ENCODE data around the gene SRSF4. TPM values are rescaled to one million over a fixed set of nuclear protein-coding genes. Genes with fewer than 3 reads are reported as not detected.
A peak's percentile ranks its signal among the peaks of the same experiment; 100 is the strongest.

SRSF4 gene
- total RNA-seq, 1 donor from 2014 or later, result 52.6 TPM

DNA sequence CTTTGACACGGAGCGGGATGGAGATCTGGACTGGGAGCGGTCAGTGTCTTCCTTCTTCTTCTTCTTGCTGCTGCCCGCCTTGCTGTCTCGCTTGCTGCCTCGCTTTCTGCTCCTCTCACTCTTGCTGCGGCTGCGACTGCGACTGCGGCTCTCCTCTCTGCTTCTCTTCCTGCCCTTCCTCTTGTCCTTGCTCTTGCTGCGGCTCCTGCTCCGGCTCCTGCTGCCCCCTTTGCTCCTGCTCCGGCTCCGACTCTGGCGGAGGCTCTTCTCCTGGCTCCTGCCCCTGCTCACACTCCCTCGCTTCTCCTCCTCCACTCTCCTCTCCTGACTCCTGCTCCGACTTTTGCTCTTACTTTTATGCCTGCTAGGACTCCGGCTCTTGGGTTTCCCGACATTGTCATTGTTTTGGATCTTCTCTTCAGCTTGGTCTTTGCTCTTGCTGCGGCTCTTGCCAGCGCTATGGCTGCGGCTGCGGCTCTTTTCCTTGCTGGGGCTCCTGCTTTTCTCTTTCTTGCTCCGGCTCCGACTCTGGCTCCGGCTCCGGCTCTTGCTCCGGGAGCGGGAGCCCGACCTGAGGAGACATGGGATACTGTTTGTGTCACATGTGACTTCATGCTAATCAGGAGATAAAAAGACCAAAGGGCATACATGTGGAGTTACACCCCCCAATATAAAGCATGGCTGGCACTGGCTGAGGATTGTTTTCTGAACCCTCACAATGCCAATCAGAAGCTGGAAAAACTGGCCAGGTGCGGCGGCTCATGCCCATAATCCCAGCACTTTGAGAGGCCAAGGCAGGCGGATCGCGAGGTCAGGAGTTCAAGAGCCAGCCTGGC lies 32.8 kb downstream of the SRSF4 start:
- H3K36me3 Mint-ChIP-seq (ENCODE audit: low read depth, unreplicated experiment), result peaks cover 29% of the 10 kb centered on the region
- H3K4me3 Mint-ChIP-seq (ENCODE audit: unreplicated experiment), result no peak overlapping the region
- no peak overlapping the region for H3K27ac ChIP-seq (ENCODE audit: low read depth, low read length)

DNA sequence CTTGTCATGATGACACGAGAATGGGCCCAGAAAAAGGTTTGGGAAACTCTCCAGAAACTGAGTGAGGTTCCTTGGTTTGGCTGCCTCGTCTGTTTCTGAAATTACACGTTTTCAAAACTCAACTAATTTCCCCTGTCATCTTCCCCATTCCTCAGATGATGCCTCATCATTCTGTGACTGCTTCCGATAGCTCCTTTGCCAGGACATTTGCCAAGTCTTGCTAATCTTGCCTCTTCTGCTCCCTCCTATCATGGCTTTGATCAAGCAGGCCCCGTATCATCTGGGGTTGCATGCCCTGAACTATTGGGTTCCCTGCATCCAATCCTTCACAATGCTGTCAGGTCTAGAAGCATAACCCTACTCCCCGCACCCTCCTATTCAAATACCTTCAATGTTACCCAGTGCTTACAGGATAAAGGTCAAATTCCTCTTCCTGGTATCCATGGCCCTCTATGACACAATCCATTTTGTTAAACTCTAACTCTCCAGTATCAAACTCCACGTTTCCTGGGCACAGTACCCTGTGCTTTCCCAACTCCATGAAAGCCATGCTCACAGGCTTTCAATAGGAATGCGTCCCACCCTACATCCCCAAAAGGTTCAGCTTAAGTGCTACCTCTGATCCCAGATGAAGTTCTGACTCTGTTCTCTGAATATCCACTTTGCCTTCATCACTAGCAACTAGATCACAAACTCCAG lies 35.8 kb downstream of the SRSF4 start:
- Histone ChIP-seq H3K27me3 (ENCODE audit: insufficient read depth, low read length) (no peaks in the 10 kb centered on the region), H3K9ac (ENCODE audit: low read length) (peak overlapping the region; percentile 69), H2AFZ (ENCODE audit: low read depth, low read length) (no peak overlapping the region), H3K4me1 (ENCODE audit: insufficient read depth, low read length) (peaks cover 26% of the 10 kb centered on the region), H3K4me2 (ENCODE audit: low read length) (peak overlapping the region; percentile 61), H3K9me3 (ENCODE audit: insufficient read depth, low read depth, low read length) (no peaks in the 10 kb centered on the region), H3K36me3 (ENCODE audit: insufficient read depth, low read length) (peaks cover 41% of the 10 kb centered on the region), H3K4me3 (ENCODE audit: insufficient read depth, low read depth, low read length) (no peak overlapping the region), H3K27ac (ENCODE audit: low read depth, low read length) (peak overlapping the region; percentile 96), H3K79me2 (ENCODE audit: insufficient read depth, low read length) (peaks cover 10% of the 10 kb centered on the region), H4K20me1 (ENCODE audit: insufficient read depth, low read length) (peaks cover 9% of the 10 kb centered on the region)
- Mint-ChIP-seq H3K27ac (ENCODE audit: unreplicated experiment) (peak overlapping the region; percentile 55), H3K9me3 (ENCODE audit: unreplicated experiment) (no peaks in the 10 kb centered on the region), H3K4me3 (ENCODE audit: unreplicated experiment) (no peak overlapping the region), H3K36me3 (ENCODE audit: low read depth, unreplicated experiment) (peaks cover 24% of the 10 kb centered on the region), H3K27me3 (ENCODE audit: low read depth, unreplicated experiment) (no peaks in the 10 kb centered on the region), H3K4me1 (ENCODE audit: low read depth, unreplicated experiment) (peaks cover 7% of the 10 kb centered on the region)
- peak; percentile 43 for FAIRE-seq
- no peak for TF ChIP-seq EZH2 (IDR thresholded peaks at IDR 0.05; ENCODE audit: insufficient read depth, low read length)
- TF ChIP-seq, protein P1, sequence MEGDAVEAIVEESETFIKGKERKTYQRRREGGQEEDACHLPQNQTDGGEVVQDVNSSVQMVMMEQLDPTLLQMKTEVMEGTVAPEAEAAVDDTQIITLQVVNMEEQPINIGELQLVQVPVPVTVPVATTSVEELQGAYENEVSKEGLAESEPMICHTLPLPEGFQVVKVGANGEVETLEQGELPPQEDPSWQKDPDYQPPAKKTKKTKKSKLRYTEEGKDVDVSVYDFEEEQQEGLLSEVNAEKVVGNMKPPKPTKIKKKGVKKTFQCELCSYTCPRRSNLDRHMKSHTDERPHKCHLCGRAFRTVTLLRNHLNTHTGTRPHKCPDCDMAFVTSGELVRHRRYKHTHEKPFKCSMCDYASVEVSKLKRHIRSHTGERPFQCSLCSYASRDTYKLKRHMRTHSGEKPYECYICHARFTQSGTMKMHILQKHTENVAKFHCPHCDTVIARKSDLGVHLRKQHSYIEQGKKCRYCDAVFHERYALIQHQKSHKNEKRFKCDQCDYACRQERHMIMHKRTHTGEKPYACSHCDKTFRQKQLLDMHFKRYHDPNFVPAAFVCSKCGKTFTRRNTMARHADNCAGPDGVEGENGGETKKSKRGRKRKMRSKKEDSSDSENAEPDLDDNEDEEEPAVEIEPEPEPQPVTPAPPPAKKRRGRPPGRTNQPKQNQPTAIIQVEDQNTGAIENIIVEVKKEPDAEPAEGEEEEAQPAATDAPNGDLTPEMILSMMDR (IDR thresholded peaks at IDR 0.05; ENCODE audit: insufficient read depth, low read depth, low read length), result no peak
- DNase-seq (ENCODE audit: low read depth), result peak; percentile 92

More for the DNA sequence above, 32.8 kb downstream of the SRSF4 start:
- no peak for FAIRE-seq
- no peak overlapping the region for H3K9ac ChIP-seq (ENCODE audit: low read length)
- H3K4me2 ChIP-seq (ENCODE audit: low read length), result no peak overlapping the region
- H3K79me2 ChIP-seq (ENCODE audit: insufficient read depth, low read length), result peaks cover 16% of the 10 kb centered on the region
- DNase-seq (ENCODE audit: low read depth), result no peak
- peaks cover 54% of the 10 kb centered on the region for H3K36me3 ChIP-seq (ENCODE audit: insufficient read depth, low read length)
- peaks cover 23% of the 10 kb centered on the region for H4K20me1 ChIP-seq (ENCODE audit: insufficient read depth, low read length)
- no peaks in the 10 kb centered on the region for H3K9me3 ChIP-seq (ENCODE audit: insufficient read depth, low read depth, low read length)
- H3K27me3 Mint-ChIP-seq (ENCODE audit: low read depth, unreplicated experiment), result no peaks in the 10 kb centered on the region
- no peak overlapping the region for H2AFZ ChIP-seq (ENCODE audit: low read depth, low read length)
- TF ChIP-seq EZH2 (IDR thresholded peaks at IDR 0.05; ENCODE audit: insufficient read depth, low read length), result no peak
- TF ChIP-seq, protein P1 (IDR thresholded peaks at IDR 0.05; ENCODE audit: insufficient read depth, low read depth, low read length), result no peak
- no peaks in the 10 kb centered on the region for H3K9me3 Mint-ChIP-seq (ENCODE audit: unreplicated experiment)
- no peak overlapping the region for H3K27ac Mint-ChIP-seq (ENCODE audit: unreplicated experiment)
- H3K4me1 ChIP-seq (ENCODE audit: insufficient read depth, low read length), result peaks cover 26% of the 10 kb centered on the region
- H3K4me1 Mint-ChIP-seq (ENCODE audit: low read depth, unreplicated experiment), result peaks cover 7% of the 10 kb centered on the region
- H3K27me3 ChIP-seq (ENCODE audit: insufficient read depth, low read length), result no peaks in the 10 kb centered on the region
- no peak overlapping the region for H3K4me3 ChIP-seq (ENCODE audit: insufficient read depth, low read depth, low read length)
